ENCODE results near the gene LST1. TPM values are rescaled to one million over a fixed set of nuclear protein-coding genes. Genes with fewer than 3 reads are reported as not detected.

The LST1 gene
- total and polyA plus RNA-seq, 2 of the 4 experiments (the other 2 are of a cell fraction): not detected

GRCh38 chr6:31621320-31621939, 35.4 kb downstream of the LST1 start:
- POLR2A ChIA-PET (ENCODE audit: unreplicated experiment): interaction anchor here (0.6 kb wide), 1 partner anchor 243 kb away, joined by 3 read pairs; no protein-coding TSS in a partner anchor
- peaks cover 12 to 44% of the 10 kb centered on the region in 2 experiments for H3K79me1 ChIP-seq (ENCODE audit: low read depth in 1 of 2, low read length in 2 of 2)
- H3K9me3 ChIP-seq (ENCODE audit: control insufficient read depth, insufficient read depth, low read length): no peaks in the 10 kb centered on the region
- H3K14ac ChIP-seq (replicated peaks; ENCODE audit: low read depth, low read length): peak overlapping the region; percentile 100
- H2BK5ac ChIP-seq (ENCODE audit: low read depth, low read length, poor library complexity, severe bottlenecking): peak overlapping the region; percentile 98
- H2BK15ac ChIP-seq (ENCODE audit: low read depth, low read length): peak overlapping the region; percentile 66; the same call in 2 of the 3 replicates
- H3K9ac ChIP-seq (ENCODE audit: low read depth, low read length): peak overlapping the region; percentile 100
- peaks cover 6% of the 10 kb centered on the region for H3K9me1 ChIP-seq (ENCODE audit: insufficient read depth, low read length)
- H2AK5ac ChIP-seq (ENCODE audit: low read depth, low read length): peak overlapping the region; percentile 97
- dilution Hi-C loops (cut with HindIII; ENCODE audit: low sequenced_read_pairs, unreplicated experiment) (no loop called here), in situ Hi-C loops (cut with MboI; ENCODE audit: low sequenced_read_pairs) (no loop called here), intact Hi-C loops (cut with micrococcal nuclease) (no loop called here)
- BruUV-seq (replicated peaks): TSS peak; percentile 77
- peaks cover 35% of the 10 kb centered on the region for H3K36me3 ChIP-seq (ENCODE audit: control insufficient read depth, insufficient read depth, low read length)
- peak overlapping the region; percentile 97 for H3K56ac ChIP-seq (ENCODE audit: extremely low read depth, insufficient read depth, low read length)
- H4K5ac ChIP-seq (ENCODE audit: low read depth, low read length): peak overlapping the region; percentile 79
- H3K18ac ChIP-seq (ENCODE audit: low read depth, low read length): peak overlapping the region; percentile 78
- H2BK20ac ChIP-seq (ENCODE audit: low read depth, low read length): no peak overlapping the region
- peak overlapping the region; percentile 92 for H2AFZ ChIP-seq (replicated peaks; ENCODE audit: low read length, poor library complexity)
- H3K4me2 ChIP-seq (ENCODE audit: low read depth, low read length): peak overlapping the region; percentile 98
- no peaks in the 10 kb centered on the region for H3K27me3 ChIP-seq (ENCODE audit: control insufficient read depth, insufficient read depth, low read length)
- H3K4ac ChIP-seq (ENCODE audit: low read depth, low read length): peak overlapping the region; percentile 98
- peaks cover 46% of the 10 kb centered on the region for H4K20me1 ChIP-seq (ENCODE audit: insufficient read depth, low read length)
- ATAC-seq (ENCODE audit: low read depth) (no peak), DNase-seq (no peak)
- CTCF ChIA-PET: interaction anchor here (1.3 kb wide), 1 partner anchor 16 kb away, joined by 4 read pairs; no protein-coding TSS in a partner anchor
- peak overlapping the region; percentile 99 for H3K27ac ChIP-seq (ENCODE audit: insufficient read depth, low read length)
- no peaks in the 10 kb centered on the region for H3K4me1 ChIP-seq (ENCODE audit: control insufficient read depth, insufficient read depth, low read length)
- peak overlapping the region; percentile 99 for H3K23ac ChIP-seq (ENCODE audit: low read depth, low read length)
- WGBS, 2 experiments (ENCODE audit: extremely low coverage in 2 of 2, insufficient read length in 1 of 2): 1% methylated on average over 10 of the region's 15 CpGs; no CpG with 5 or more reads in 1 of the 2 experiments
- H4K91ac ChIP-seq (ENCODE audit: insufficient read depth, low read depth, low read length): peak overlapping the region; percentile 98
- H4K8ac ChIP-seq (ENCODE audit: low read depth in 2 of 2, low read length in 2 of 2): peak overlapping the region; percentile 99
- peak overlapping the region; percentile 100 for H2AK9ac ChIP-seq (replicated peaks; ENCODE audit: low read depth, low read length, poor library complexity)
- peak overlapping the region; percentile 77 for H2BK120ac ChIP-seq (ENCODE audit: low read depth, low read length)
- H3K4me3 ChIP-seq (ENCODE audit: insufficient read depth, low read depth, low read length): peak overlapping the region; percentile 81
- TF ChIP-seq CHD1 (IDR thresholded peaks at IDR 0.05; ENCODE audit: low read depth, low read length) (no peak), RCOR1 (IDR thresholded peaks at IDR 0.05; ENCODE audit: insufficient replicate concordance, low read length) (no peak), RAD21 (IDR thresholded peaks at IDR 0.05; ENCODE audit: low read length) (no peak), POLR2A (IDR thresholded peaks at IDR 0.05; ENCODE audit: low read depth, low read length) (no peak), NFE2L2 (IDR thresholded peaks at IDR 0.05; ENCODE audit: low read depth, low read length) (no peak), MAFK (IDR thresholded peaks at IDR 0.05; ENCODE audit: low read depth, low read length) (no peak), MXI1 (IDR thresholded peaks at IDR 0.05; ENCODE audit: borderline replicate concordance, low read depth, low read length) (no peak), MAZ (IDR thresholded peaks at IDR 0.05; ENCODE audit: borderline replicate concordance, low read depth, low read length) (no peak), FOS (IDR thresholded peaks at IDR 0.05; ENCODE audit: low read depth, low read length) (no peak), RFX5 (IDR thresholded peaks at IDR 0.05; ENCODE audit: low read depth, low read length) (no peak), CEBPB (IDR thresholded peaks at IDR 0.05; ENCODE audit: low read depth, low read length) (no peak), BHLHE40 (IDR thresholded peaks at IDR 0.05; ENCODE audit: low read depth, low read length) (no peak)
- TF ChIP-seq, protein P1, sequence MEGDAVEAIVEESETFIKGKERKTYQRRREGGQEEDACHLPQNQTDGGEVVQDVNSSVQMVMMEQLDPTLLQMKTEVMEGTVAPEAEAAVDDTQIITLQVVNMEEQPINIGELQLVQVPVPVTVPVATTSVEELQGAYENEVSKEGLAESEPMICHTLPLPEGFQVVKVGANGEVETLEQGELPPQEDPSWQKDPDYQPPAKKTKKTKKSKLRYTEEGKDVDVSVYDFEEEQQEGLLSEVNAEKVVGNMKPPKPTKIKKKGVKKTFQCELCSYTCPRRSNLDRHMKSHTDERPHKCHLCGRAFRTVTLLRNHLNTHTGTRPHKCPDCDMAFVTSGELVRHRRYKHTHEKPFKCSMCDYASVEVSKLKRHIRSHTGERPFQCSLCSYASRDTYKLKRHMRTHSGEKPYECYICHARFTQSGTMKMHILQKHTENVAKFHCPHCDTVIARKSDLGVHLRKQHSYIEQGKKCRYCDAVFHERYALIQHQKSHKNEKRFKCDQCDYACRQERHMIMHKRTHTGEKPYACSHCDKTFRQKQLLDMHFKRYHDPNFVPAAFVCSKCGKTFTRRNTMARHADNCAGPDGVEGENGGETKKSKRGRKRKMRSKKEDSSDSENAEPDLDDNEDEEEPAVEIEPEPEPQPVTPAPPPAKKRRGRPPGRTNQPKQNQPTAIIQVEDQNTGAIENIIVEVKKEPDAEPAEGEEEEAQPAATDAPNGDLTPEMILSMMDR (conservative IDR thresholded peaks at IDR 0.05; ENCODE audit: low read depth, low read length): no peak
- TF ChIP-seq, protein P2, sequence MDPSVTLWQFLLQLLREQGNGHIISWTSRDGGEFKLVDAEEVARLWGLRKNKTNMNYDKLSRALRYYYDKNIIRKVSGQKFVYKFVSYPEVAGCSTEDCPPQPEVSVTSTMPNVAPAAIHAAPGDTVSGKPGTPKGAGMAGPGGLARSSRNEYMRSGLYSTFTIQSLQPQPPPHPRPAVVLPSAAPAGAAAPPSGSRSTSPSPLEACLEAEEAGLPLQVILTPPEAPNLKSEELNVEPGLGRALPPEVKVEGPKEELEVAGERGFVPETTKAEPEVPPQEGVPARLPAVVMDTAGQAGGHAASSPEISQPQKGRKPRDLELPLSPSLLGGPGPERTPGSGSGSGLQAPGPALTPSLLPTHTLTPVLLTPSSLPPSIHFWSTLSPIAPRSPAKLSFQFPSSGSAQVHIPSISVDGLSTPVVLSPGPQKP (IDR thresholded peaks at IDR 0.05; ENCODE audit: borderline replicate concordance, low read depth, low read length): no peak
- TF ChIP-seq, protein P3, sequence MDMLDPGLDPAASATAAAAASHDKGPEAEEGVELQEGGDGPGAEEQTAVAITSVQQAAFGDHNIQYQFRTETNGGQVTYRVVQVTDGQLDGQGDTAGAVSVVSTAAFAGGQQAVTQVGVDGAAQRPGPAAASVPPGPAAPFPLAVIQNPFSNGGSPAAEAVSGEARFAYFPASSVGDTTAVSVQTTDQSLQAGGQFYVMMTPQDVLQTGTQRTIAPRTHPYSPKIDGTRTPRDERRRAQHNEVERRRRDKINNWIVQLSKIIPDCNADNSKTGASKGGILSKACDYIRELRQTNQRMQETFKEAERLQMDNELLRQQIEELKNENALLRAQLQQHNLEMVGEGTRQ (IDR thresholded peaks at IDR 0.05; ENCODE audit: low read depth, low read length): no peak
